Measurements from ENCODE around the gene BEND2. TPM values are rescaled to one million over a fixed set of nuclear protein-coding genes. Genes with fewer than 3 reads are reported as not detected.

The BEND2 gene
- total RNA-seq, 1 experiment from 2014 or later: not detected

- TF ChIP-seq CTCF (conservative IDR thresholded peaks at IDR 0.05): no peak
- Histone ChIP-seq H3K4ac (ENCODE audit: low read depth, low read length) (no peak overlapping the region), H3K23ac (ENCODE audit: insufficient read length, low read depth, low read length) (no peak overlapping the region), H3K9ac (ENCODE audit: extremely low read depth, insufficient read length, low read length) (no peak overlapping the region), H3K14ac (ENCODE audit: insufficient read depth, low read length) (no peak overlapping the region), H3K4me1 (ENCODE audit: insufficient read depth, low read length) (no peaks in the 10 kb centered on the region), H3K18ac (ENCODE audit: insufficient read length, low read depth, low read length) (no peak overlapping the region), H3K79me2 (ENCODE audit: insufficient read depth, low read length) (no peaks in the 10 kb centered on the region), H2AFZ (ENCODE audit: low read length) (no peak overlapping the region), H4K8ac (replicated peaks; ENCODE audit: insufficient read length, low read depth, low read length) (no peak overlapping the region), H4K20me1 (ENCODE audit: control insufficient read depth, insufficient read depth, insufficient read length) (no peaks in the 10 kb centered on the region), H3K23me2 (ENCODE audit: insufficient read length, low read depth, low read length, poor library complexity, severe bottlenecking) (no peaks in the 10 kb centered on the region), H2AK5ac (ENCODE audit: insufficient read length, low read length) (no peak overlapping the region), H2BK20ac (ENCODE audit: low read depth, low read length, poor library complexity, severe bottlenecking) (no peak overlapping the region), H4K91ac (ENCODE audit: insufficient read length, low read depth, low read length) (no peak overlapping the region), H3K27me3 (ENCODE audit: insufficient read depth, low read length) (no peaks in the 10 kb centered on the region), H3T11ph (ENCODE audit: low read length) (no peak overlapping the region), H2BK15ac (ENCODE audit: low read depth, low read length) (no peak overlapping the region), H4K5ac (ENCODE audit: insufficient read length, low read depth, low read length) (no peak overlapping the region), H3K9me3 (ENCODE audit: control insufficient read depth, low read depth, low read length) (peaks cover 31% of the 10 kb centered on the region), H3K56ac (ENCODE audit: insufficient read length, low read depth, low read length) (no peak overlapping the region), H2BK120ac (ENCODE audit: low read depth, low read length, poor library complexity, severe bottlenecking) (no peak overlapping the region), H3K4me2 (ENCODE audit: insufficient read depth, insufficient read length, low read length) (no peak overlapping the region), H3K79me1 (ENCODE audit: insufficient read depth, low read depth, low read length, poor library complexity, severe bottlenecking) (no peaks in the 10 kb centered on the region), H2BK12ac (ENCODE audit: insufficient read length, low read depth, low read length) (no peak overlapping the region), H2BK5ac (ENCODE audit: insufficient read length, low read length) (no peak overlapping the region), H3K27ac (ENCODE audit: insufficient read length, low read depth, low read length) (no peak overlapping the region)
- Mint-ChIP-seq H3K9me3 (peaks cover 68 to 73% of the 10 kb centered on the region in 2 experiments), H3K27ac (no peak overlapping the region), H3K4me1 (no peaks in the 10 kb centered on the region), H3K36me3 (ENCODE audit: insufficient read depth in 1 of 3, low read depth in 3 of 3) (peaks cover 0 to 3% (median 2%) of the 10 kb centered on the region in 3 experiments; a peak in 3 of 7 replicates), H3K27me3 (ENCODE audit: low read depth) (peaks cover 10% of the 10 kb centered on the region), H3K4me3 (no peak overlapping the region)
- DNase-seq: no peak
These were observed 93.7 kb downstream of the BEND2 start for GRCh38 chrX:18126971-18127370.
